Body of pancreas (tissue), 4 donors: Measurements from ENCODE around the gene PDE8B.

Source experiments
- POLR2A ChIP-seq, 3 donors: fragments of 450-650 bp; IDR thresholded peaks; one replicate each; pipeline ENCODE4 v1.6.1; 2016; ENCODE audit warnings: antibody characterized with exemption in 3 of 3, mild to moderate bottlenecking in 2 of 3
- TF ChIP-seq, protein P1 (sequence below), 7 experiments: fragments of 450-650 bp in 4 of 7; fragments of 200-600 bp in 3 of 7; sonication (generic) in 3 of 7; IDR thresholded peaks; one replicate each; pipeline ENCODE4 v1.5.1; 2016 to 2019; ENCODE audit warnings: antibody characterized with exemption in 7 of 7

DNA sequence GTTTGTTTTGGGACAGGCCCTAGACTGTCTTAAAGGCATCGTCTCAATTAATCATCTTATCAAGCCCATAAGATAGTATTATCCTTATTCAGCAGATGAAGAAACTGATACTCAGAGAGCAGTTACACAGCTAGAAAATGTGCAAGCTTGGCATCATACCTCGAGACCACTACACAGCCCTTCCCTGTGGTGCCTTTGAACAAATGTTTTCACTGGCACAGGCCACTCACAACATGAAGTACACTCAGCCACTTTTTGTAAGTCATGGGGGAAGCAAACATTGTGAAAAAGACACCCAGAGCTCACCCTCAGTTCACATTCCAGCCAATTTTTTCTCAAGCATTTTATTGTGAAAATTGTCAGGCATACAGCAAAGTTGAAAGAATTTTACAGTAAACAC is 159.1 kb downstream of the PDE8B start:
- TF ChIP-seq, protein P1, sequence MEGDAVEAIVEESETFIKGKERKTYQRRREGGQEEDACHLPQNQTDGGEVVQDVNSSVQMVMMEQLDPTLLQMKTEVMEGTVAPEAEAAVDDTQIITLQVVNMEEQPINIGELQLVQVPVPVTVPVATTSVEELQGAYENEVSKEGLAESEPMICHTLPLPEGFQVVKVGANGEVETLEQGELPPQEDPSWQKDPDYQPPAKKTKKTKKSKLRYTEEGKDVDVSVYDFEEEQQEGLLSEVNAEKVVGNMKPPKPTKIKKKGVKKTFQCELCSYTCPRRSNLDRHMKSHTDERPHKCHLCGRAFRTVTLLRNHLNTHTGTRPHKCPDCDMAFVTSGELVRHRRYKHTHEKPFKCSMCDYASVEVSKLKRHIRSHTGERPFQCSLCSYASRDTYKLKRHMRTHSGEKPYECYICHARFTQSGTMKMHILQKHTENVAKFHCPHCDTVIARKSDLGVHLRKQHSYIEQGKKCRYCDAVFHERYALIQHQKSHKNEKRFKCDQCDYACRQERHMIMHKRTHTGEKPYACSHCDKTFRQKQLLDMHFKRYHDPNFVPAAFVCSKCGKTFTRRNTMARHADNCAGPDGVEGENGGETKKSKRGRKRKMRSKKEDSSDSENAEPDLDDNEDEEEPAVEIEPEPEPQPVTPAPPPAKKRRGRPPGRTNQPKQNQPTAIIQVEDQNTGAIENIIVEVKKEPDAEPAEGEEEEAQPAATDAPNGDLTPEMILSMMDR (IDR thresholded peaks at IDR 0.05): no peak
- TF ChIP-seq POLR2A (IDR thresholded peaks at IDR 0.05): no peak
